T1000 (cell line): ENCODE data around the gene CUL9.

ENCODE experiments used
- DNase-seq: peaks from one replicate; lab custom pipeline; 2025; ENCODE audit warnings: mixed read lengths; lab: John Stamatoyannopoulos, UW

Gene CUL9

GRCh38 chr6:43173591-43174262 is 8.3 kb upstream of the CUL9 start:
- no peak for DNase-seq

- DNase-seq: peak; percentile 95
Observed at GRCh38 chr6:43174263-43175112, 7.5 kb upstream of the CUL9 start.

- DNase-seq: no peak
Observed at GRCh38 chr6:43175676-43176422, 6.1 kb upstream of the CUL9 start.

GRCh38 chr6:43176423-43176786 is 5.6 kb upstream of the CUL9 start:
- no peak for DNase-seq

- no peak for DNase-seq
Observed at GRCh38 chr6:43178150-43178549, 3.8 kb upstream of the CUL9 start.

- DNase-seq: no peak
Observed at GRCh38 chr6:43178951-43179830, 2.8 kb upstream of the CUL9 start.

GRCh38 chr6:43180058-43180457 is 1.9 kb upstream of the CUL9 start:
- DNase-seq: no peak

GRCh38 chr6:43180985-43181384 is 1.0 kb upstream of the CUL9 start:
- no peak for DNase-seq

- no peak for DNase-seq
Observed at GRCh38 chr6:43181621-43181941, 415 bp upstream of the CUL9 start.

GRCh38 chr6:43183441-43183840 is 1.4 kb downstream of the CUL9 start:
- no peak for DNase-seq

- no peak for DNase-seq
Observed at GRCh38 chr6:43184268-43184985, 2.4 kb downstream of the CUL9 start.

- DNase-seq: no peak
Observed at GRCh38 chr6:43185391-43185985, 3.5 kb downstream of the CUL9 start.

GRCh38 chr6:43186019-43186418 is 4.0 kb downstream of the CUL9 start:
- DNase-seq: no peak

- no peak for DNase-seq
Observed at GRCh38 chr6:43186706-43187105, 4.7 kb downstream of the CUL9 start.

- no peak for DNase-seq
Observed at GRCh38 chr6:43187821-43188220, 5.8 kb downstream of the CUL9 start.

GRCh38 chr6:43188426-43188825 is 6.4 kb downstream of the CUL9 start:
- no peak for DNase-seq

GRCh38 chr6:43189776-43190304 is 7.8 kb downstream of the CUL9 start:
- DNase-seq: no peak

GRCh38 chr6:43192911-43193310 is 10.9 kb downstream of the CUL9 start:
- DNase-seq: no peak

GRCh38 chr6:43193929-43194328 is 11.9 kb downstream of the CUL9 start:
- no peak for DNase-seq

GRCh38 chr6:43196337-43196736 is 14.3 kb downstream of the CUL9 start:
- no peak for DNase-seq

GRCh38 chr6:43199912-43200311 is 17.9 kb downstream of the CUL9 start:
- DNase-seq: no peak
